Measurements from ENCODE around the gene KCNAB1.

KCNAB1 gene

GRCh38 chr3:156148345-156148945 is 28.1 kb downstream of the KCNAB1 start:
- POLR2A ChIA-PET: no interaction called here
- DNase-seq (ENCODE audit: extremely low spot score): no peak
- TF ChIP-seq CTCF (IDR thresholded peaks at IDR 0.05; ENCODE audit: control extremely low read depth, extremely low read depth, low read depth, missing control alignments): no peak
- CTCF ChIA-PET: interaction anchor here (0.8 to 9.5 kb wide), 15 partner anchors 9 to 989 kb away, joined by 3 to 134 read pairs (median 7); no protein-coding TSS in a partner anchor

GRCh38 chr3:156148946-156149381 is 28.6 kb downstream of the KCNAB1 start:
- ChIA-PET POLR2A (interaction anchor here (0.6 kb wide), 1 partner anchor 215 kb away, joined by 4 read pairs; no protein-coding TSS in a partner anchor), CTCF (interaction anchor here (0.8 to 9.5 kb wide), 19 partner anchors 9 to 1053 kb away, joined by 3 to 134 read pairs (median 6); no protein-coding TSS in a partner anchor)
- no peak for TF ChIP-seq CTCF (IDR thresholded peaks at IDR 0.05; ENCODE audit: control extremely low read depth, extremely low read depth, low read depth, missing control alignments)
- DNase-seq (ENCODE audit: extremely low spot score): no peak

GRCh38 chr3:156149876-156150275 is 29.5 kb downstream of the KCNAB1 start:
- no peak for TF ChIP-seq CTCF (IDR thresholded peaks at IDR 0.05; ENCODE audit: control extremely low read depth, extremely low read depth, low read depth, missing control alignments)
- ChIA-PET CTCF (interaction anchor here (0.7 to 9.5 kb wide), 42 partner anchors 10 to 1091 kb away, joined by 3 to 134 read pairs (median 6); no protein-coding TSS in a partner anchor), POLR2A (interaction anchor here (0.6 kb wide), 1 partner anchor 214 kb away, joined by 4 read pairs; no protein-coding TSS in a partner anchor)
- DNase-seq (ENCODE audit: extremely low spot score): peak; percentile 22

GRCh38 chr3:156150434-156151066 is 30.2 kb downstream of the KCNAB1 start:
- TF ChIP-seq CTCF (IDR thresholded peaks at IDR 0.05; ENCODE audit: control extremely low read depth, extremely low read depth, low read depth, missing control alignments): peak; percentile 86
- CTCF ChIA-PET: interaction anchor here (0.7 to 9.5 kb wide), 48 partner anchors 8 to 1090 kb away, joined by 3 to 134 read pairs (median 5); no protein-coding TSS in a partner anchor
- peak; percentile 38 for DNase-seq (ENCODE audit: extremely low spot score)
- POLR2A ChIA-PET: no interaction called here

GRCh38 chr3:156151824-156152428 is 31.5 kb downstream of the KCNAB1 start:
- TF ChIP-seq CTCF (IDR thresholded peaks at IDR 0.05; ENCODE audit: control extremely low read depth, extremely low read depth, low read depth, missing control alignments): peak; percentile 73
- CTCF ChIA-PET: interaction anchor here (0.7 to 9.5 kb wide), 59 partner anchors 9 to 1089 kb away, joined by 3 to 134 read pairs (median 4); no protein-coding TSS in a partner anchor
- peak; percentile 43 for DNase-seq (ENCODE audit: extremely low spot score)
- POLR2A ChIA-PET: no interaction called here

- CTCF ChIA-PET: interaction anchor here (0.7 to 13.6 kb wide), 6 partner anchors 8 to 298 kb away, joined by 3 to 122 read pairs (median 4); no protein-coding TSS in a partner anchor
- TF ChIP-seq CTCF (IDR thresholded peaks at IDR 0.05; ENCODE audit: control extremely low read depth, extremely low read depth, low read depth, missing control alignments): no peak
- POLR2A ChIA-PET: no interaction called here
- DNase-seq (ENCODE audit: extremely low spot score): no peak
Measured at GRCh38 chr3:156158656-156159295, 38.4 kb downstream of the KCNAB1 start.

All from GM10248 (cell line).